Calu3 (cell line): Measurements from ENCODE around the gene E2F4. TPM values are rescaled to one million over a fixed set of nuclear protein-coding genes. Genes with fewer than 3 reads are reported as not detected.

Experiments
- BruUV-seq: library from RNA; stranded (reverse); fragments of 400-500 nt; replicated peaks from 2 replicates; lab custom pipeline; 2021; lab: Mats Ljungman, UMichigan
- CTCF ChIA-PET: fragments of 300-600 bp; sonication (Branson Sonifier 250); formaldehyde crosslinking; loops from one replicate; lab custom pipeline; 2022; ENCODE audit warnings: antibody characterized with exemption; lab: Charles Lee
- DNase-seq: peaks from one replicate; pipeline ENCODE4 v3.0.0; 2022
- H3K27ac Mint-ChIP-seq: one replicate; pipeline ENCODE4 v1.8.0; 2022; ENCODE audit warnings: mixed read lengths; ENCODE audit not compliant: unreplicated experiment
- H3K27me3 Mint-ChIP-seq: one replicate; pipeline ENCODE4 v1.8.0; 2022; ENCODE audit warnings: mixed read lengths; ENCODE audit not compliant: unreplicated experiment
- H3K36me3 Mint-ChIP-seq: one replicate; pipeline ENCODE4 v1.8.0; 2022; ENCODE audit warnings: mild to moderate bottlenecking, moderate library complexity, mixed read lengths; ENCODE audit not compliant: insufficient read depth, unreplicated experiment
- H3K4me1 Mint-ChIP-seq: one replicate; pipeline ENCODE4 v1.8.0; 2022; ENCODE audit warnings: mild to moderate bottlenecking, low read depth, mixed read lengths; ENCODE audit not compliant: unreplicated experiment
- H3K4me3 Mint-ChIP-seq: one replicate; pipeline ENCODE4 v1.8.0; 2022; ENCODE audit warnings: mild to moderate bottlenecking, low read depth, moderate library complexity, mixed read lengths; ENCODE audit not compliant: unreplicated experiment
- H3K9me3 Mint-ChIP-seq: one replicate; pipeline ENCODE4 v1.8.0; 2022; ENCODE audit warnings: low read depth, mixed read lengths; ENCODE audit not compliant: unreplicated experiment
- intact Hi-C: fragments of 100-400 bp; cut with micrococcal nuclease; formaldehyde crosslinking; loops from one replicate; pipeline ENCODE4 v1.10.0; 2022; ENCODE audit not compliant: unreplicated experiment
- total RNA-seq: library from RNA; stranded (reverse); gene quantifications from 2 replicates; pipeline ENCODE4 v1.2.3, GENCODE V29; 2022
- TF ChIP-seq, protein P1 (sequence below): fragments of 200-600 bp; IDR thresholded peaks from one replicate; pipeline ENCODE4 v1.8.0; 2022; ENCODE audit warnings: antibody characterized with exemption; ENCODE audit not compliant: unreplicated experiment

Gene E2F4
- total RNA-seq, 1 experiment from 2014 or later, result 95.3 TPM

DNA sequence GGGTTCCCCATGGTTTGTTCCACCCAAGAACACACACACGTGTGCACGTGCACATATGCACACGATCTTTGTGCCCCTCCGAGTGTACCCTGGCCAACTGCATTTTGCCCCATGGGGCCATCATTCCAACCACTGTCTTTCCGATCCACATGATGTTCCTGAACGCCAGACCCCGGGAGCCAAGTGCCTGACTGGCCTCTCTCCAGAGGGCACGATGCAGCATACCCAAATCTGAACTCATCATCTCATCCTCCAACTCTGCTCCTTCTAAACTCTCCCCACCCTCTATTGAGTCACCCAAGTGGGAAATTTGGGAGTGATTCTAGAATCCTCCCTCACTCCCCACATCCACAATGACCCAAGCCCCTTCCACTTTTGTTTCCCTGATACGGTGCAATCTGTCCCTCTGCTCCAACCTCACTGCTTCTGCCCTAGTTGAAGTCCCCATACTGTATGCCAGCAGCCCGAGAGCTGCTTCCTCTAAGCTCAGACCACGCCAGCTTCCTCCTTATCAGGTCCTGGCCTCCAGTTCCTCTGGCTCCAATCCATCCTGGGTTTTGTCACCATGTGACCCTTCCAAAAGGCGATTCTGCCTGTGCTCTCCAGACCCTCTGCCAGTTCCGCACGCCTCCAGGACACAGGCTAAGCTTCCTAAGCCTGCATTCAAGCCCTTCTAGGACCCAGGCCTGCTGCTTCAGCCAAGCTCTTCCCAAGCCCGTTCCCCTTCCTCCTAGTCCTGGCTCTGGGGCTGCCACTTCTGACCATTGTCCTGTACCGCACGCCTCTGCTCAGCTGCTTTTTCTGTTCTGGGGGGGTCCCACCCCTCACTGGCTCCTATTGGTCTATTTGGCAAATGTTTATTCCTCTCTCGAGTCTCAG, 24.9 kb downstream of the E2F4 start:
- no peaks in the 10 kb centered on the region for H3K9me3 Mint-ChIP-seq
- intact Hi-C loops, result no loop called here
- H3K4me3 Mint-ChIP-seq, result no peak overlapping the region
- peaks cover 28% of the 10 kb centered on the region for H3K27me3 Mint-ChIP-seq
- CTCF ChIA-PET, result no interaction called here
- BruUV-seq, result no TSS peak
- H3K4me1 Mint-ChIP-seq, result no peaks in the 10 kb centered on the region
- no peak for DNase-seq
- TF ChIP-seq, protein P1, sequence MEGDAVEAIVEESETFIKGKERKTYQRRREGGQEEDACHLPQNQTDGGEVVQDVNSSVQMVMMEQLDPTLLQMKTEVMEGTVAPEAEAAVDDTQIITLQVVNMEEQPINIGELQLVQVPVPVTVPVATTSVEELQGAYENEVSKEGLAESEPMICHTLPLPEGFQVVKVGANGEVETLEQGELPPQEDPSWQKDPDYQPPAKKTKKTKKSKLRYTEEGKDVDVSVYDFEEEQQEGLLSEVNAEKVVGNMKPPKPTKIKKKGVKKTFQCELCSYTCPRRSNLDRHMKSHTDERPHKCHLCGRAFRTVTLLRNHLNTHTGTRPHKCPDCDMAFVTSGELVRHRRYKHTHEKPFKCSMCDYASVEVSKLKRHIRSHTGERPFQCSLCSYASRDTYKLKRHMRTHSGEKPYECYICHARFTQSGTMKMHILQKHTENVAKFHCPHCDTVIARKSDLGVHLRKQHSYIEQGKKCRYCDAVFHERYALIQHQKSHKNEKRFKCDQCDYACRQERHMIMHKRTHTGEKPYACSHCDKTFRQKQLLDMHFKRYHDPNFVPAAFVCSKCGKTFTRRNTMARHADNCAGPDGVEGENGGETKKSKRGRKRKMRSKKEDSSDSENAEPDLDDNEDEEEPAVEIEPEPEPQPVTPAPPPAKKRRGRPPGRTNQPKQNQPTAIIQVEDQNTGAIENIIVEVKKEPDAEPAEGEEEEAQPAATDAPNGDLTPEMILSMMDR, result no peak
- no peak overlapping the region for H3K27ac Mint-ChIP-seq
- H3K36me3 Mint-ChIP-seq, result no peaks in the 10 kb centered on the region

DNA sequence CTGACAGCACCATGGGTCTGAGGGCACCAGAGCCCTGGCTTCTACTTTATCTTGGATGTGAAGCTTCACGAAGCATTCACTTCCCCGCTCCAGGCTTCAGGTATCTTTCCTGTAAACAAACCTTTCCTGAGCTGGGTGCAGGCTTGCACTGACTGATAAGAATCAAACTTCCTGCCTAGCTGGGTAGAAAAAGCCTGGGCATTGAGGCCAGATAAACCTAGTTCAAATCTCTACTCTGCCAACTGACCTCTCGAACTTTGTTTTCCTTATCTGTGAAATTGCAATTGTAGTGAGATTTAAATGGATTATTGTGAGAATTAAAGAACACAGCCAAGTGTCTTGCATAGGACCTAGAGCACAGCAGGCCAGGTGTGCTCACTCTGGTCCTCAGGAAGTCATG, 32.0 kb downstream of the E2F4 start:
- Mint-ChIP-seq H3K4me3 (no peak overlapping the region), H3K36me3 (peaks cover 31% of the 10 kb centered on the region), H3K9me3 (no peaks in the 10 kb centered on the region), H3K27me3 (no peaks in the 10 kb centered on the region), H3K4me1 (peaks cover 39% of the 10 kb centered on the region), H3K27ac (no peak overlapping the region)
- no peak for DNase-seq
- intact Hi-C loops, result no loop called here
- no TSS peak for BruUV-seq
- CTCF ChIA-PET, result no interaction called here
- TF ChIP-seq, protein P1, result no peak

DNA sequence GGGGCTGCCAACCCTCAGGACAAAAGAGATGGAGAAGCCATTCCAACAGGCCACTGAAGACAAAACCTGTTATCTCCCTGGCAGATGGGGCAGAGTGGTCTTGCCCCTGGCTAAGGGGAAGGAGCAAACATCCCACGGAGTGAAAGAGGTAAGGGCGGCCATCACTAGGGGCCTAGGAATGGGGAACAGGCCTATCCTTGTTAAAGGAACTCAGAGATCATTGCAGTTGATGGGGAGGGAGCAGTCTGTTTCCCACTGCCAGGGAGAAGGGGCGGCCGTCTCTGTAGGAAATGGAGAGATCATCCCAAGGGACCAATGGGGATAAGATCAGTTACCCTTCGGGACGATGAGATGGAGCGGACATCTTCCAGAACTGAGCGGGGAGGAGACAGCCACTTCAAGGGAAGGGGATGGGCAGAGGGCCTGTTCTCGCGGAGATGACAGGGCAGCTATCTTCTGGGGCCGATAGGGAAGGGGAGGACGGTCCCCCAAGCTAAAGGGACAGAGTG, 34.4 kb downstream of the E2F4 start:
- peaks cover 40% of the 10 kb centered on the region for H3K4me1 Mint-ChIP-seq
- CTCF ChIA-PET, result interaction anchor here (0.9 to 2.5 kb wide), 7 partner anchors 10 to 295 kb away, joined by 3 to 9 read pairs (median 4); partner anchors contain the start of genes ELMO3 and FHOD1
- no peaks in the 10 kb centered on the region for H3K9me3 Mint-ChIP-seq
- peak overlapping the region; percentile 99 for H3K27ac Mint-ChIP-seq
- TF ChIP-seq, protein P1, result no peak
- TSS peak; percentile 17 for BruUV-seq
- H3K4me3 Mint-ChIP-seq, result peak overlapping the region; percentile 99
- H3K27me3 Mint-ChIP-seq, result no peaks in the 10 kb centered on the region
- peaks cover 55% of the 10 kb centered on the region for H3K36me3 Mint-ChIP-seq
- DNase-seq, result no peak
- intact Hi-C loops, result loop anchor here (2.0 kb wide), 1 partner anchor 20 kb away; the partner anchor contains the start of gene FHOD1

GRCh38 chr16:67226804-67227566, 35.0 kb downstream of the E2F4 start, which contains the start of gene TMEM208:
Gene TMEM208, plus strand, starts transcription at chr16:67227130. Its CDS starts 89 bp downstream, at chr16:67227219.
- Mint-ChIP-seq H3K27me3 (no peaks in the 10 kb centered on the region), H3K27ac (peak within 1 kb of the TSS; percentile 99), H3K4me1 (peaks cover 40% of the 10 kb centered on the region), H3K4me3 (peak within 1 kb of the TSS; percentile 99), H3K36me3 (peaks cover 60% of the 10 kb centered on the region), H3K9me3 (no peaks in the 10 kb centered on the region)
- peak; percentile 99 for DNase-seq
- TF ChIP-seq, protein P1, result no peak
- CTCF ChIA-PET, result interaction anchor here (0.5 to 2.5 kb wide), 8 partner anchors 9 to 294 kb away, joined by 3 to 9 read pairs (median 4); partner anchors contain the start of genes ELMO3 and FHOD1
- intact Hi-C loops, result loop anchor here (2.0 kb wide), 1 partner anchor 20 kb away; the partner anchor contains the start of gene FHOD1
- no TSS peak for BruUV-seq
